Smooth muscle cell (in vitro differentiated cells): ENCODE data around the gene SALL3. TPM values are rescaled to one million over a fixed set of nuclear protein-coding genes. Genes with fewer than 3 reads are reported as not detected.

ENCODE experiments used
- DNase-seq: peaks from one replicate; lab custom pipeline; 2025; ENCODE audit not compliant: unreplicated experiment; lab: John Stamatoyannopoulos, UW
- H2AFZ ChIP-seq: fragments of 200-600 bp; sonication (generic); 2 replicates; pipeline ENCODE4 v1.6.0; 2016; ENCODE audit warnings: antibody characterized with exemption, low read depth, mild to moderate bottlenecking
- H3F3A ChIP-seq: fragments of 200-600 bp; sonication (generic); 2 replicates; pipeline ENCODE4 v1.6.0; 2017; ENCODE audit warnings: antibody characterized with exemption, low read depth
- H3K27ac ChIP-seq: fragments of 200-600 bp; sonication (generic); 2 replicates; pipeline ENCODE4 v1.5.1; 2016; ENCODE audit warnings: low read depth, mild to moderate bottlenecking
- H3K27me3 ChIP-seq: fragments of 200-600 bp; sonication (generic); 2 replicates; pipeline ENCODE4 v1.6.1; 2016; ENCODE audit warnings: low read depth, mild to moderate bottlenecking
- H3K36me3 ChIP-seq: fragments of 200-600 bp; sonication (generic); 2 replicates; pipeline ENCODE4 v1.5.1; 2016; ENCODE audit warnings: low read depth
- H3K4me1 ChIP-seq: fragments of 200-600 bp; sonication (generic); 2 replicates; pipeline ENCODE4 v1.5.1; 2016; ENCODE audit warnings: low read depth
- H3K4me2 ChIP-seq: fragments of 200-600 bp; sonication (generic); 2 replicates; pipeline ENCODE4 v1.6.0; 2016; ENCODE audit warnings: mild to moderate bottlenecking
- H3K4me3 ChIP-seq: fragments of 200-600 bp; sonication (generic); 2 replicates; pipeline ENCODE4 v1.5.1; 2016; ENCODE audit warnings: mild to moderate bottlenecking
- H3K79me2 ChIP-seq: fragments of 200-600 bp; sonication (generic); 2 replicates; pipeline ENCODE4 v1.6.0; 2016; ENCODE audit warnings: low read depth, mild to moderate bottlenecking
- H3K9ac ChIP-seq: fragments of 200-600 bp; sonication (generic); 2 replicates; pipeline ENCODE4 v1.6.0; 2016; ENCODE audit warnings: low read depth
- H3K9me3 ChIP-seq: fragments of 200-600 bp; sonication (generic); replicated peaks from 2 replicates; pipeline ENCODE4 v1.5.1; 2016; ENCODE audit warnings: low read depth
- H4K20me1 ChIP-seq: fragments of 200-600 bp; sonication (generic); 2 replicates; pipeline ENCODE4 v1.6.0; 2016; ENCODE audit warnings: low read depth
- CTCF ChIP-seq: fragments of 200-600 bp; sonication (generic); IDR thresholded peaks from 2 replicates; pipeline ENCODE4 v1.5.1; 2017; ENCODE audit warnings: borderline replicate concordance, mild to moderate bottlenecking, antibody characterized with exemption; ENCODE audit not compliant: insufficient read depth, poor library complexity, severe bottlenecking
- WGBS: methylation state at CpG from one replicate; pipeline ENCODE4 v1.1.7; 2016; ENCODE audit warnings: low lambda C conversion rate; 5-methylcytosine and 5-hydroxymethylcytosine counted together
- polyA plus RNA-seq: library from polyadenylated mRNA; unstranded; fragments of >200 nt; fragmentation: Nextera tagmentation; extraction: Ambion mirVana; gene quantifications from 2 replicates; pipeline ENCODE4 v1.2.1, GENCODE V29; 2016
- total RNA-seq: library from RNA; depleted of rRNA; stranded (reverse); fragments of >200 nt; gene quantifications from 2 replicates; pipeline ENCODE4 v1.2.3, GENCODE V29; 2014

Gene SALL3
- total and polyA plus RNA-seq, 2 experiments from 2014 or later: 0.81 to 1.00 TPM

- DNase-seq: no peak
- no peak for TF ChIP-seq CTCF
- peaks cover 32% of the 10 kb centered on the region for H3K4me1 ChIP-seq
- no peak overlapping the region for H3K9ac ChIP-seq
- 2% methylated on average over 75 of the region's 77 CpGs for WGBS
- peak overlapping the region; percentile 84 for H3K4me2 ChIP-seq
- no peak overlapping the region for H3K27ac ChIP-seq
- H3K9me3 ChIP-seq: no peaks in the 10 kb centered on the region
- H3K79me2 ChIP-seq: no peaks in the 10 kb centered on the region
- H3K36me3 ChIP-seq: no peaks in the 10 kb centered on the region
- peaks cover 92% of the 10 kb centered on the region for H3K27me3 ChIP-seq
- no peak overlapping the region for H2AFZ ChIP-seq
- H4K20me1 ChIP-seq: no peaks in the 10 kb centered on the region
- H3F3A ChIP-seq: no peaks in the 10 kb centered on the region
- peak overlapping the region; percentile 45 for H3K4me3 ChIP-seq
Measured at GRCh38 chr18:78974115-78974761, 5.4 kb upstream of the SALL3 start.

GRCh38 chr18:78975292-78975691, 4.3 kb upstream of the SALL3 start:
- Histone ChIP-seq H3K36me3 (no peaks in the 10 kb centered on the region), H4K20me1 (no peaks in the 10 kb centered on the region), H3K9me3 (no peaks in the 10 kb centered on the region), H2AFZ (no peak overlapping the region), H3F3A (no peaks in the 10 kb centered on the region), H3K4me1 (peaks cover 32% of the 10 kb centered on the region), H3K9ac (no peak overlapping the region), H3K27ac (no peak overlapping the region), H3K79me2 (no peaks in the 10 kb centered on the region), H3K27me3 (peaks cover 88% of the 10 kb centered on the region), H3K4me2 (no peak overlapping the region), H3K4me3 (no peak overlapping the region)
- no peak for TF ChIP-seq CTCF
- DNase-seq: no peak
- 17% methylated on average over 10 of the region's 10 CpGs for WGBS

GRCh38 chr18:78975699-78976335, 3.8 kb upstream of the SALL3 start:
- no peaks in the 10 kb centered on the region for H3F3A ChIP-seq

More at GRCh38 chr18:78975699-78976335, 3.8 kb upstream of the SALL3 start:
- H3K79me2 ChIP-seq: no peaks in the 10 kb centered on the region
- WGBS: 29% methylated on average over 4 of the region's 4 CpGs
- no peak overlapping the region for H3K27ac ChIP-seq
- no peaks in the 10 kb centered on the region for H3K9me3 ChIP-seq
- DNase-seq: no peak
- no peaks in the 10 kb centered on the region for H4K20me1 ChIP-seq
- peaks cover 32% of the 10 kb centered on the region for H3K4me1 ChIP-seq
- H2AFZ ChIP-seq: no peak overlapping the region
- H3K36me3 ChIP-seq: no peaks in the 10 kb centered on the region
- H3K9ac ChIP-seq: no peak overlapping the region
- no peak overlapping the region for H3K4me2 ChIP-seq
- TF ChIP-seq CTCF: no peak
- H3K27me3 ChIP-seq: peaks cover 87% of the 10 kb centered on the region
- no peak overlapping the region for H3K4me3 ChIP-seq
